A549 (cell line): ENCODE measurements around the gene TMEM63C.

Source experiments
- CTCF ChIP-seq: fragments of >200 bp; sonication (Bioruptor Twin); formaldehyde crosslinking; IDR thresholded peaks from 3 replicates; pipeline ENCODE4 v1.5.1; 2016
- KDM5A ChIP-seq: fragments of 200-600 bp; sonication (generic); IDR thresholded peaks from 2 replicates; pipeline ENCODE4 v1.6.1; 2016; ENCODE audit warnings: antibody characterized with exemption, mild to moderate bottlenecking
- POLR2A ChIP-seq: IDR thresholded peaks from 2 replicates; pipeline ENCODE4 v1.6.1; 2012; ENCODE audit warnings: mild to moderate bottlenecking, low read length
- SREBF2 ChIP-seq: fragments of 450-650 bp; IDR thresholded peaks from 2 replicates; pipeline ENCODE4 v1.6.1; 2014; ENCODE audit warnings: mild to moderate bottlenecking, moderate library complexity

GRCh38 chr14:77276295-77276935 lies 94.8 kb downstream of the TMEM63C start:
- TF ChIP-seq CTCF (no peak), SREBF2 (no peak), KDM5A (no peak), POLR2A (no peak)
